ENCODE measurements around the gene ZNF343.
"Not testable (repeated sequence)": the region's sequence is repeated elsewhere in the genome, so short reads cannot be mapped to it uniquely, and the experiment has no call there.

Gene ZNF343

DNA sequence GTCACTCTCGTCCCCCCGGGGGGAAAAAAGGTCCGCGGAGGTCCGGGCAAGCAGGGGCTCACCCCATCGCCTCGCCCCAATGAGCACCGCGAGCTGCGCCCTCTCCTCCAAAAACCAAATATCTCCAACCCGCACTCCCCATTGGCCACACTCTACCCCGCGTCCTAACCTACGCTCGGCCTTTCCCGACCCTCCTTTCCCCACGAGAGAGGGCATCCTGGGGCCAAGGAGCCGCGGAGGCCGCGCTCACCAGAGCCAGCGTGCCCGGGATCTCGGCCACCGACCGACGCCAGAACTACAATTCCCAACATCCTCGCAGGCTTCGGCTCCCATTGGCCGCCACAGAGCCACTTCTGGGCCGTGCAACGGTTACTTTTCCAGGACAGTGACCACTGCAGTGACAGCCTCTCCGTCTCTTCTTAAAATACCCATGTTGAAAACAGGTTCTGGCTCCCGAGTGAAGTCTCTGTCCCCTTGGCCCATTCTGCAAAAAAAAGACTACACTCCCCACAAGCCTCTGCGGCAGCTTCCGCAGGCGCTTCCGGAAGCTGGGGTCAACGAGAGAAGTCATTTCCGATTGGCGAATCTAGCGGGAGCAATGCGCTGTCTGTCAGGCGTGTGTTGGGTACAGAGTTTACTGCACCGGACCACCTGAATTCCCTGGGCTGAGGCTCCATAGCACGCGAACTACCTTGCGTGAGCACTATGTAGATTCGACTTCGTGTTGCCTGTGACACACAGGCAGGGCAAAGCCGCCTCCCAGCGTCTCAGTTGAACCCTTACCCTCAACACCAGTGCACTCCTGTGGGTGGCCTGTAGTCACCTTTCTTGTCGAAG lies at the start of gene ZNF343:
Gene ZNF343, minus strand, starts transcription at position 285 of the 837 bp plus-strand sequence. CDS start 15,020 bp downstream, outside the sequence.
- peak; percentile 67 for DNase-seq

DNA sequence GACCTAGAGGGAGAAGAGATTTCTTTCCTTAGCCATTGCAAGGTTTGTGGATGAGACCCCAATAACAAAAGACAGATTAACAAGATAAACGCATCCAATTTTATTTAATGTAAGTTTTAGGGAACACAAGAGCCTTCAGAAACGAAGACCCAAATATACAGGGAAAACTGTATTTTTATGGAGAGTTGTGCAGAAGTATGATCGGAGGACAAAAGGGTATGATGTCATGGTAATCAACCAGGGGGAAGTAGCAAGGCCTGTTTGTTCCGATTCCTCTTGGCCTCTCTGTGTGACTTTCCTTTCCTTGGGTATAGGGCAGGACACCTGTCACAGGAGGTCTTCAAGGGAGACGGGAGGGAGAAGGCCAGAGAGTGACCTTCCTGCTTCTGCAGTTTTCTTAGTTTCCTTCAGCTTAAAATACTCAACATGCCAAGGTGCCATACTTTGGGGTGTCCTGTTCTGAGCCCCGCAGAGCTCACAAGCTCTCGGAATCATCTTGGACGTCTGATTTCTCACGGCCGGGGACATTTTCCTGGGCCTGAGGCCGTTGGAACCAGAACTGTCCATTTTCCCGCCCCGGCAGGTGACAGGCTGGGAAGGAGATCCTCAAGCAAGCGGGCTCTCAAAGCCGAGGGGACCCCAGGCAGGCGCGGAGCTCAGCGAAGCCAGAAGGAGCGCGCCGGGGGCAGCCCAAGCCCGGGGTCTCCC lies 49.3 kb upstream of the ZNF343 start:
- no peak for DNase-seq

DNA sequence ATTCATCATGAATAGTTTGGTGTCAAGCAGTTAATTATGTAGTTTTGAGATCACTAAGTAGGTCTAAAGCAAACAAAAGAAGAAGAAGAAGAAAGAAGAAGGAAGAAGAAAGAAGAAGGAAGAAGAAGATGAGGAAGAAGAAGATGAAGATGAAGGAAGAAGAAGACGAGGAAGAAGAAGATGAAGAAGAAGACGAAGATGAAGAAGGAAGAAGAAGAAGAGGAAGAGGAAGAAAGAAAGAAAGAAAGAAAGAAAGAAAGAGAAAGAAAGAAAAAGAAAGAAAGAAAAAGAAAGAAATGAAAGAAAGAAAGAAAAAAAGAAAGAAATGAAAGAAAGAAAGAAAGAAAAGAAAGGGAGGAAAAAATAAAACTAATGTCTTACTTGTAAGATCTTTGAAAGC lies 36.9 kb upstream of the ZNF343 start:
- no peak for DNase-seq

DNA sequence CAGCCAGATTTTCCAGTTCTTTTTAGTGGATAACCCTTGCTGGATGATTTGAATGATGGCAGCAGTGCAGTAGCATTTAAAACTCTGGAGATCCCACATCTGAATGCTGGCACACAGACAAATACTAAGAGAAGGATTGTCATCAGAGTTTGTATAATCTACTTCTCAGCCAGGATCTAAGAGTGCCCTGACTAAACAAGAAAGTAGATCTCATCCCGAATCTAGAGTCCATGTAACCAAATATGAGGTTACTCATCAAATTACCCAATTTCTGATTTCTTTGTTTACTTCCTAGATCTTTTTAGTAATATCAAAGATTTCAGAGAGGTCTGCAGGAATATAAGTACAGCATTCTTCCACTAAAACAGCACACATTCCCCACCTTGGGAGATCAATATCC lies 35.5 kb upstream of the ZNF343 start:
- no peak for DNase-seq

DNA sequence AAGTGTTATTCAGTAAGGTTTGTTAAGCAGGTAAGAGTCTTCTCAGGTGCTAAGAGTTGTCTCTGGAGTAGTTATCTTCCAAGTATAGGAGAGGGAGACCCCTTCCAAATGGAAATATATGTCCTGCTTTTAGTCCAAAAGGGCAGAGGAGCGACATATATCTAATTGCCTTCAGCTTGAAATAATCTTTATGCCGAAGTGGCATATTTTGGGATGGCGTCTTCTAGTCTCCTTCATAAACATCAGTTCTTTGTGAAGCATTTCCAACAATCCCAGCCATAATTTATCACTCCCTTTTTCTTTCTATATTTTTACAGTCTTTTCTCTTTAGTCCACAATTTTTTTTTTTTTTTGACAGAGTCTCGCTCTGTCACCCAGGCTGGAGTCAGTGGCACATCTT lies 33.6 kb upstream of the ZNF343 start:
- no peak for DNase-seq

DNA sequence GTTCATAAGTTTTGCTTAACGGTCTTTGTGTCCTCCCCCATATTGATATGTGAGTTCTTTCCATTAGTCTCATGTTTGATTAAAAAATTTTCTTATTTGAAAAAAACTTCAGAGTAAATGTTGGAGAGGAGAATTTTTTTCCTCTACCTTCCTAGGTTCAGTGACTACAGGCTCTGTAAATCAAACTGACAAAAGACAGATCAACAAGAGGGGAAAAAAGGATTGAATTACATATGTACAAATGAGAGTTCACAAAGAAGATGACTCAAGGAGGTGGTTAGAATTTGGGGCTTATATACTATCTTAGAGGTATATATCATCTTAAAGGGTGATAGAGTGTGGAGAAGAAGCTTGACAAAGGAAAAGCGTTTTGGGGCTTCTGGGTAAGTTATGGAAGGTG lies 33.2 kb upstream of the ZNF343 start:
- DNase-seq, result no peak

DNA sequence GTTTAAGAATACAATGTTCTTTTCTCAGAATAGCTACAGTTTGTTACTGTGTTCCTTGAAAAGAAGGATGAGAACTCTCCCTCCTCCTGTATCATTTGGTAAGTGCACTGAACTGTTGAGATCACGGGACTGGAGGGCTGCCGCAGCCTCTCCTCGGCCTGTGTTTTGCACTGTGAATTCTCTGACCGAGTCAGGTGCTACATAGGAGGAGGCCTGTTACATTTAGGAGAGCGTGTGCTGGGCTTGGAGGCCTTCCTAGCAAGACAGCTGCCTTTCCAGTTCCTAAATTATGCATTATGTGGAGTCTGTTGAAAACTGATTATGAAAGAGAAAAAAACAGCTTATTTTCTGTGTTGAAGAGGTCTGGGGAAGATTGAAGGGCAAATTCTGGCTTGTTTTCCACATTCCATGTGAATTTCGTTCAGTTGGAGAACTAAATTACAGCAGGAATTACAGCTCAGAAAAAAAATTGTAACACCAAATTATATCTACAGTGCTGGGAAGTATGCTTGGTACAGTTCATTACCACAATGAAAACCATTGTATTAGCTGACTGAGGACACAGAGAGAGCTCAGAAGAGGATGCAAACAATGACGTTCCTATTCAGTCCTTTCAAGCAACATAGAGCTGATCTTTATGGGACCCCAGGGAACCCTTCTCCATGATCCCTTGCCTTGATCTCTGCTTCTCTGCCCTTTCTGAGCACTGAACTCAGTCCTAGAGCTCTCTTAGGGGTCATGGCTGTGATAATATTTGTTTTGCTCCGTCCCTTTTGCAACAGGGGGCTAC lies 30.4 kb upstream of the ZNF343 start:
- no peak for DNase-seq

DNA sequence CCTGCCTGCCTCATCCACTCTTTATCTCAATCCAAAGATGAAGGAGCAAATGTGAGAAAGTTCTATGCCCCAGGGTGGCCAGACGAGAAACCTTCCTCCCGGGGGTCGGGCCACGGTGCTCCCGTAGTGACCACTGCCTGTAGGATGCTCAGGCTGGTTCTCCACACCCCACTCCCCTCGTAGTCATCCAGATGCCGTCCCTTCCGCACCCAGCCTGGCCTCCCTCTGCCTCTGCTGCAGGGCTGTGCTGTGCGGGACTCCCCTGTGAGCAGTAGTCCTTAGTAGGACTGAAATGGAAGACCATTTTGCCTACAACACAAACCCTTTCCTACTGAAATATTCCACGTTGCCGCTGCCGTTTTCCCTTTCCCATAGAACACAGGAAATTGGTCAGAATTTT lies 29.6 kb upstream of the ZNF343 start:
- no peak for DNase-seq

DNA sequence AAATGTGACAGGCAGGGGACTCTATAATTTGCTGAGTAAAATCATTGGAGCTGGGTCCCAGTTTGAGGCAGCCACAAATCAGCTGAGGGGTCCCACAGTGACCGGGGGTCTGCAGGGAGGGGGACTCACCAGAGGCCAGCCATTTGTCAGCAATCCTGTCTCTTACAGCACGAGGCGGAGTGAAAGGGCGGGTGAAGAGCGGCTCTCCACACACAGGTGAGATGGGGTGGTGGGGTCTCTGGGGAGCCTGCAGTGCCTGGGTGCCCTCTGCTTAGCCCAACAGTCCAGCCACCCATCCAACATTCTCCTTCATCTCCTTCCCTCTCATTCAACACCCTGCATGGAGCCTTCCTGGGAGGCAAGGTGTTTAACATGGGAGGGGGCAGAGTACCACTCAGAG lies 28.4 kb upstream of the ZNF343 start:
- no peak for DNase-seq

DNA sequence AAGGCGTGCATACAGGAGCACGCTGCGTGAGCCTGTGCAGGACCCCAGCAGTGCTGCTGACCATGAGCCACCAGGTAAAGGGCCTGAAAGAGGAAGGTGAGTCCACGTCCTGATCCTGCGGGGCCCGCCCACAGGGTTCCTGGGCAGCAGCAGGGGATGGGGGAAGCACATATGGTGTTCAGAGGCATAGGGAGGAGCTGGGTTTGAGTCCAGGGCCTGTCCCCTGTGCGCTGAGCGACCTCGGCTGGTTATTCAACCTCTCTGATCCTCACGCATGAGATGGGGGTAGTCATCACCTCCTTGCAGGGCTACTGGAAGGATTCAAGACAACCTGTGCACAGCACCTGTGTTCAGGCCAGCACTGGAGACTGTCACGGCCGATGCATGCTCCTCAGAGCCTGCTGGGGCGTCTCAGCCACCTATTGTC lies 27.9 kb upstream of the ZNF343 start, which contains the start of gene TMC2:
Gene TMC2, plus strand, starts transcription at position 14 of the 427 bp plus-strand sequence. Its CDS starts 49 bp downstream, at position 63.
- DNase-seq, result no peak

DNA sequence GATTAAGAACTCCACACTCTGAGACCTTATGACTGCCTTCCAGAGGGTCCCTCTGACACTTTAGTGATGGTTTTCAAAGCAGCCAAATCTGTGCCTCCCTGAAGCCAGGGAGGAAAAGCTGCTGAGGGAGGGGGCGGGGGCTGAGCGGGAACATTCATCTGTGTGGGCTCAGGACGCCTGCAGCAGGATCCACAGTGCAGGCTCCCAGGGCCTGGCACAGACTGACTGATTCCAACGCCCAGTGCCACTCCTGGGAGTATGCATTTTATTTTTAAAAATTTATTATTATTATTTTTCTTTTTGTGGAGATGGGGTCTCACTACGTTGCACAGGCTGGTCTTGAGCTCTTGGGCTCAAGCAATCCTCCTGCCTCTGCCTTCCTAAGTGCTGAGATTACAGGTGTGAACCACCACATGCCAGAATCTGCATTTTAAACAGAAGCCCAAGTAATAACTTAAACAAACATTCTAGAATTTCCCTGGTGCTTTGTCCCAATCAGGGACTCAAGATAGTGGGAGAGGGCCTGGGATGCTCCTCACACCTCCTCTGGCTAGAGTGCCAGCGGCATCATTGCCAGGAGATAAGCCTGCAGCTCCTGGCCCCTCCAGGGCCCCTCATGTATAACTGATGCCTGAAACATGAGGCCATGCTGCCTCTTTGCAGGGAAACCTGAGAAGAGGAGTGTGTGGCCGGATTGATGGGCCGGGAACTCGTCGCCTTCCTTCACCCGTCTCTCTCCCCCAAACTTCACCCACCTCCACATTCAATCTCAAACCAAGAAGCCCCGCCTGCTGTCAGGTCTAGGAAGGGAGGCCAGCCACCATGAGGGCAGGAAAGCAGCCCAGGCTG lies 27.2 kb upstream of the ZNF343 start:
- DNase-seq, result no peak

DNA sequence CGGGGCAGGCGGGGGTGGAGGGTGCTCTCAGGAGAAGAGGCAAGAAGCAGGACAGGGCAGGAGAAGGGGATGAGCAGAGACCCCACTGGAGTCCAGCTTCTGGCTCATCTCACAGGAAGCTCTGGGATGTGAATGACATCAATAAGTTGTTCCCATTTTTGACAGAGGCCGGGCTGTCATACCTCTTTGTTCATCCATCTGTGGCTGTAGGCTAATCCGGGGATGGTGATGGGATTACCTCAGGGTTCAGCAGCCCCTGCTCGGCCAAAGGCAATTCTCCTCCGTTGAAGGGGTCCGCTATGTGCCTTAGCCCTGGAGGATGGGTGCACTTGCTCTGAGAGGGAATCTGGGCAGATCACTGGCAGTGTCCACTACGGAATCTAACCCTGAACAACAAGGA lies 24.4 kb upstream of the ZNF343 start:
- DNase-seq, result no peak

DNA sequence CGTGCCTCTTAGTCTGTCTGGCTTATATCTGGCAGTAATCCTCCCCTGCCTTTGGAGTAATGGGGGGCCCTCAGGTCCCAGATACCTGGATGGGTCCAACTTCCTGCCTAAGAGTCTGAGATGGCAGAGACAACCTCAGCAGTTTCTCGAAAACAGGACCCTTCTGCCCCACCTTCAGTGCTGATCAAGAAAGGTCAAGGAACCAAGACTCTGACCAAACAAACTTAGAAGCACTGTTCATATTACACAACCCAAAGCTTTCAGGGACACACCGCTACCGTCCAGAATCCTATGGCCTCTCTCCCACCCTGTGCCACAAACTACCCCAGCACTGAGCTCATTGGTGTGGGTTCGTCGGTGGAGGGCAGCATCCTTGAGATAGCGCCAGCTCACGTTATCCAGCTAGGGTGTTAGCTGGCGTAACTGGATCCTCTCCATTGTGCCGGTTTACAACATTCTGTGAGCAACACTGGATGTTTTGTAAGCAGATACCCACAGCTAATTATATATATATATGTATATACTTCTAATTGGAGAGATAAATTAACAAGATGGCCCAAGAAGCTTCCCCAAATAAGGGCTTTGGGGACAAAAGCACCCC lies 20.1 kb upstream of the ZNF343 start:
- DNase-seq, result no peak

DNA sequence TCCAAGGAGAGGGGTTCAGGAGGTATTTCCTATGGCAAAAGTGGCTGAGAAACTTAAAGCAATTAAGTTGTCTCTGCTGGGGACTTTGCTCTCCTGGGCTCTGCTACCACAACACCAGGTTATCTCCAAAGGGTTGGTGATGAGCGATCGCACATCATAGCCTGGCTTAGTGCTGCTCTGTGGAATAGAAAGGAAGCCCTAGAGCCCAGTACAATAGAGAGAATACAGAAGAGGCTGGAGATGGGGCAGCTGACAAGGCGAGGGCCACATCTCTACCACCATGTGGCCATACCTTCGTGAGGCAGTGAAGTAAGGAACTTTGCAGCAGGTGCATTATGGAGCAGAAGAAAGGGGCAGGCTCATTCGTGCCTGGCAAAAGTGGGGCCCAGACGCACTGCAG lies 19.0 kb upstream of the ZNF343 start:
- DNase-seq, result no peak

DNA sequence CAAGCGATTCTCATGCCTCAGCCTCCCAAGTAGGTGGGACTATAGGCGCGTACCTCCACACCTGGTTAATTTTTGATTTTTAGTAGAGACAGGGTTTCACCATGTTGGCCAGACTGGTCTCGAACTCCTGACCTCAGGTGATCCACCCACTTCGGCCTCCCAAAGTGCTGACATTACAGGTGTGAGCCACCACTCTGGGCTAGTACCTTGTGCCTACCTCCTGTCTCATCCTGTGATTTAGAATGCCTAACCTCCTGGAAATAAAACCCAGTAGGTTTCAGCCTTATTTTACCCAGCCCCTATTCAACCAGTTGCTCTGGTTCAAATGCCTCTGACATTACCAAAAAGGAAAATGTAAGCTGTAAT lies 17.5 kb upstream of the ZNF343 start:
- DNase-seq, result not testable (repeated sequence)

DNA sequence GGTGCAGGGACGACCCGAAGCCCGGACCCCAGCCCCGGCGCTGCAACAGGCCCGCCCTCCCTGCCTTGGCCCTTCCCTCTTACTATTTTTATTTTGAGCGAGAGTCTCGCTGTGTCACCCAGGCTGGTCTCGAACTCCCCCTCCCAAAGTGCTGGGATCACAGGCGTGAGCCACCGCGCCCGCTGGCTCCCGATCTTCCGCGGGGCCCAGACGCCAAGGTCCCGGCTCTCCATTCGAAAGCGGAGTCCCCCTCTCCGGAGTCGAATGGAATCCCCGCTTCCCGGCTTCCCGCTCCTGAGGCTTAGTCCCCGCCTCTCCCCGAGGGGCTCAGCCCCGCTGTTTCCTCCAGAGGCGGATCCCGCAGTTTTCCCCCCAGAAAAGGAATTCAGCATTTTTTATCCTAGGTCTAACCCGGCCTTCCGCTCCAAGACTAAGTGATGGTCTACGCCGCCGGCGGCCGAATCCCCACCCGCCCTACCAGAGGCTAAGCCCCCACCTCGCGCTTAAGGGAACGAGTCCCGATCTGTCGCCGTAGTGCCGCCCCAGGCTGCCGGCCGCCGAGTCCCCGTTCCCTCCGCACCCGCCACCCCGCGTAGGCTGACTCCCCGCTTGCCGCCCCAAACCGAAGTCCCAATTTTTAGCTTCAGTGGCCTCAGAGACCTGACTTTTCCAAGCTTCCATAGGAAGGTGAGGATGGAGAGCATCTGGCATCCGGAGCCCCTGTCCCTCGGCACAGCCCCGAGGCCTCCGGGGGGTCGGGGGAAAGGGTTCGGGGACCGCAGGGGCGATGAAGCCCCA lies 16.2 kb upstream of the ZNF343 start:
- peak; percentile 57 for DNase-seq

DNA sequence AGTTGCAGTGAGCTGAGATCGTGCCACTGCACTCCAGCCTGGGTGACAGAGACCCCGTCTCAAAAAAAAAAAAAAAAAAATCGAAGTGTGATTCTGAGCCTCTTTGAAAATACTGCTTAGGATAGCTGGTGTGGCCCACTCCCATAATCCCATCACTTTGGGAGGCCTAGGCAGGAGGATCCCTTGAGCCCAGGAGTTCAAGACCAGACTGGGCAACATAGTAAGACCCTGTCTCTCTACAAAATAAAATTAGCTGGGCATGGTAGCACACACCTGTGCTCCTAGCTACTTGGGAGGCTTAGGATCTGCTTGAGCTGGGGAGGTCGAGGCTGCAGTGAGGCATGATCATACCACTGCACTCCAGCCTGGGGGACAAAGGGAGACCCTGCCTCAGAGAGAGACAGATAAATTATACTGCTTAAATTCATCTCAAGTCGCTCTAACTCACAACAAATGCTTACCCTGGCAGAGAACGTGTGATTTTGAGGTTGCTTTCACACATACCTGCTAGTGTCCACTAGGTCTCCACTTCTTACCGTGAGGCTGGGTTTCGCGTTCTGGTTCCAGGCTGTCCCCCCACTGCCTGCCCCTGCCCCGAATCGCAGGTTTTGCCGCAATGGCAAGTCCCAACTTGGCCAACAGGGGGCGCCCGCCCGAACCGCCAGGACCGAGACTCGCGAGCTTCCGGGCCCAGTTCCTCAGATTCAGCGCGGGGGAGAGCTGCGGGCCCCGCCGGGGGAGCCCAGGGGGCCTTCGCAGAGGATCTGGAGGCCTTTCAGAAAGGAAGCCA lies 15.4 kb upstream of the ZNF343 start:
- DNase-seq, result peak; percentile 73

DNA sequence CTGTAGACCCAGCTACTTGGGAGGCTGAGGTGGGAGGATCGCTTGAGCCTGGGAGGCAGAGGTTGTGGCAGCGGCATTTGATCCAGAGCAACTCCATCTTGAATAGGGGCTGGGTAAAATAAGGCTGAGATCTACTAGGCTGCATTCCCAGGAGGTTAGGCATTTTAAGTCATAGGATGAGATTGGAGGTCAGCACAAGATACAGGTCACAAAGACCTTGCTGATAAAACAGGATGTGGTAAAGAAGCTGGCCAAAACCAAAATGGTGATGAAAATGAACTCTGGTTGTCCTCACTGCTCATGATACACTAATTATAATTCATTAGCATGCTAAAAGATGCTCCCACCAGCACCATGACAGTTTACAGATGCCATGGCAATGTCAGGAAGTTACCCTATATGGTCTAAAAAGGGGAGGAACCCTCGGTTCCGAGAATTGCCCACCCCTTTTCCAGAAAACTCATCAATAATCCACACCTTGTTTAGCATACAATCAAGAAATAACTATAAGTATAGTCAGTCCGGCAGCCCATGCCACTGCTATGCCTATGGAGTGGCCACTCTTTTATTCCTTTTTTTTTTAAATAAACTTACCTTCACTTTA lies 14.2 kb upstream of the ZNF343 start:
- not testable (repeated sequence) for DNase-seq

DNA sequence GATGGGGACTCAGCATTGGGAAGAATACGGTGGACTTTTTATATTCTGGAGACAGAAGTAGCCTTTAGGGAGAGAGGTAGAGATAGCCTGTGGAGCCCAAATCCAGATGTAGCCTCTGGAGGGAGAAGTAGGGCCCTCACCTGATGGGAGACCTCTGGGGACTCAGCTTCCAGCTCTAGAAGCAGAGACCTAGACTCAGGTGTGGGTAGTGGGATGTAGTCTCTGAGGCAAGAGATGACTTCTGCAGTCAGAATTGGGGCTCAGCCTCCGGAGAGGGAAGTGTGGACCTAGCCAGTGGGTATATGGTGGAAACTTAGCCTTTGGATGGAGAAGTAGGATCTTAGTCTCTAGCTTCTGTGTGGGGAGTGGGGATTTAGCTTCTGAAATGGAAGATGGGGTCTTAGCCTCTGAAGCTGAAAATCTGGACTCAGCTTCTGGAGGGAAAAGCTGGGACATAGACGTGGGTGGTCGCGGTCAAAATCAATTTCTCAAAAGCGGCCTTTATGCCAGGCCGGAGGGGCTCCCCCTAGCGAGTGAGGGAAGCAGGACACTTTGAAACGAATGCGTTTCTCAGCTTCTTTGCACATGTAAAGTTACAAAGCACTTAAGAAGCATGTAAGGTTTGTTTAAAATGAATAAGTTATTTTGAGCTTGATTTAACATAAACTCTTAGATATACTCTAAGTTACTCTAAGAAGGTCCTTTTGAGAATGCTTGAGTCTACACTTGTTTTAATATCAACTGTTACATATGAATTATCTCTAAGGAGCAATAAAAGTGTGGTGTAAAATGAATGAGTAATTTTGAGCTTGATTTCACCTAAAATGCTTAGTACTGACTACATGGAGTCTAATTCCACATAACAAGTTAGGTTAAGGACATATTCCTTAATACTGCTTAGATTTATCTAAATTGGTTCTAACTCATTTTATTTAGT lies 12.9 kb upstream of the ZNF343 start:
- DNase-seq, result peak; percentile 26

All from NCI-H1694 treated with DMSO at 0.1 percent for 48 hours (cell line).